ENCODE data around the gene LRRC4C. TPM values are rescaled to one million over a fixed set of nuclear protein-coding genes. Genes with fewer than 3 reads are reported as not detected.
"Not testable (repeated sequence)": the region's sequence is repeated elsewhere in the genome, so short reads cannot be mapped to it uniquely, and the experiment has no call there.

Gene LRRC4C
- total and polyA plus RNA-seq, 2 donors (not counting 3 experiments of a cell fraction or from before 2014, with no cell fraction given): not detected

DNA sequence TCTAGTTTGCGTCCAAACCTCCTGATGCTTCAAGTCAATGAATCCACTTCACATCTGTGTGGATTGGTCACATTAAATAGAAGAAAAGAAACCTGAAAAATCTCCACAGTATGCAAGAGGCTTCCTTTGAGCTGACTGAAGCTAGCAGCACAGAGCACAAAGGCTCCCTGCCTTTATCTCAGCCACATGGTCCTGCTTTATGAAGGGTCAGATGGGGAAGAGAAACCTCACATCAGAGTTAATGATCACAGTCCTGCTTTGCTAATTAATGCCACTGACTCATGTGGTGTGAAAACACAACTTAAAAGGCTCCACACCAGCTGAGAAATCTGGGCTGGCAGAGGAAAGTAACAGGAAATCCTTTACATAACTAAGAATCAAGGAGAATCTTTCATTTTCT is 1291.0 kb downstream of the LRRC4C start:
- dilution Hi-C loops (cut with MboI; ENCODE audit: extremely low pct_ligation_motif_present, low sequenced_read_pairs): no loop called here
- intact Hi-C loops (cut with micrococcal nuclease): no loop called here

DNA sequence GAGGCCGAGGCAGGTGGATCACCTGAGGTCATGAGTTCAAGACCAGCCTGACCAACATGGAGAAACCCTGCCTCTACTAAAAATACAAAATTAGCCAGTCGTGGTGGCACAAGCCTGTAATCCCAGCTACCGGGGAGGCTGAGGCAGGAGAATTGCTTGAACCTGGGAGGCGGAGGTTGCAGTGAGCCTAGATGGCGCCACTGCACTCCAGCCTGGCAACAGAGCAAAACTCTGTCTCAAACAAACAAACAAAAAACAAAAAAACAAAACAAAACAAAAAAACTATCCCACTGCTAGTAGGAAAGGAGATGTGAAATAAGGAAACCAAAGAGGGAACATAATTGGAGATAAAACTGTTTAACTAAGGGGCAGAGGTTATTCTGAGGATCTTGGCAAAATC is 1291.6 kb downstream of the LRRC4C start:
- H3K9ac ChIP-seq (replicated peaks; ENCODE audit: extremely low read depth, insufficient read depth, low read length); BruUV-seq (replicated peaks); H3K36me3 ChIP-seq (ENCODE audit: control insufficient read depth in 2 of 2, extremely low read depth in 1 of 2, insufficient read depth in 2 of 2, low read length in 2 of 2); H3K79me2 ChIP-seq (ENCODE audit: control insufficient read depth, insufficient read depth, low read length); FAIRE-seq; H3K27ac ChIP-seq (ENCODE audit: insufficient read depth, low read depth, low read length); CTCF ChIA-PET; H3K9me3 ChIP-seq (replicated peaks; ENCODE audit: control insufficient read depth, insufficient read depth, low read length); dilution Hi-C loops (cut with MboI; ENCODE audit: extremely low pct_ligation_motif_present, low sequenced_read_pairs); intact Hi-C loops (cut with micrococcal nuclease); H3K27me3 ChIP-seq (ENCODE audit: control insufficient read depth in 2 of 2, insufficient read depth in 2 of 2, low read length in 2 of 2); H2AFZ ChIP-seq (ENCODE audit: low read depth, low read length); POLR2A ChIA-PET; H3K4me1 ChIP-seq (ENCODE audit: control insufficient read depth, extremely low read depth, insufficient read depth, low read length); DNase-seq (ENCODE audit: low read depth, low spot score); H3K9me1 ChIP-seq (replicated peaks; ENCODE audit: control insufficient read depth, extremely low read depth, insufficient read depth, low read length); H3K4me3 ChIP-seq (replicated peaks in 1 of 3; ENCODE audit: insufficient read depth in 1 of 3, low read depth in 1 of 3, low read length in 3 of 3); H3K4me2 ChIP-seq (ENCODE audit: insufficient read depth, low read length); H4K20me1 ChIP-seq (replicated peaks; ENCODE audit: control insufficient read depth, extremely low read depth, insufficient read depth, low read length): not testable (repeated sequence)

More for the DNA sequence above, 1291.0 kb downstream of the LRRC4C start:
- Histone ChIP-seq H4K20me1 (replicated peaks; ENCODE audit: control insufficient read depth, extremely low read depth, insufficient read depth, low read length) (no peaks in the 10 kb centered on the region), H3K4me3 (replicated peaks in 1 of 3; ENCODE audit: insufficient read depth in 1 of 3, low read depth in 1 of 3, low read length in 3 of 3) (no peak overlapping the region), H3K27ac (ENCODE audit: insufficient read depth, low read depth, low read length) (no peak overlapping the region), H3K9me1 (replicated peaks; ENCODE audit: control insufficient read depth, extremely low read depth, insufficient read depth, low read length) (no peaks in the 10 kb centered on the region), H3K4me2 (ENCODE audit: insufficient read depth, low read length) (no peak overlapping the region), H3K27me3 (ENCODE audit: control insufficient read depth in 2 of 2, insufficient read depth in 2 of 2, low read length in 2 of 2) (no peaks in the 10 kb centered on the region), H3K9me3 (replicated peaks; ENCODE audit: control insufficient read depth, insufficient read depth, low read length) (no peaks in the 10 kb centered on the region), H3K4me1 (ENCODE audit: control insufficient read depth, extremely low read depth, insufficient read depth, low read length) (no peaks in the 10 kb centered on the region), H2AFZ (ENCODE audit: low read depth, low read length) (no peak overlapping the region), H3K36me3 (ENCODE audit: control insufficient read depth in 2 of 2, extremely low read depth in 1 of 2, insufficient read depth in 2 of 2, low read length in 2 of 2) (no peaks in the 10 kb centered on the region), H3K79me2 (ENCODE audit: control insufficient read depth, insufficient read depth, low read length) (no peaks in the 10 kb centered on the region), H3K9ac (replicated peaks; ENCODE audit: extremely low read depth, insufficient read depth, low read length) (no peak overlapping the region)
- DNase-seq (ENCODE audit: low read depth, low spot score) (no peak), FAIRE-seq (no peak)
- ChIA-PET POLR2A (no interaction called here), CTCF (no interaction called here)
- no TSS peak for BruUV-seq (replicated peaks)
- TF ChIP-seq POLR2A (IDR thresholded peaks at IDR 0.05; ENCODE audit: low read depth, low read length) (no peak), POLR2AphosphoS5 (IDR thresholded peaks at IDR 0.05; ENCODE audit: insufficient read depth, low read depth, low read length) (no peak), MYC (IDR thresholded peaks at IDR 0.05; ENCODE audit: low read depth, low read length) (no peak), EZH2 (IDR thresholded peaks at IDR 0.05; ENCODE audit: borderline replicate concordance, low read depth, low read length, severe bottlenecking) (no peak), GATA2 (IDR thresholded peaks at IDR 0.05; ENCODE audit: insufficient read depth, insufficient read length, low read depth, low read length) (no peak), JUN (IDR thresholded peaks at IDR 0.05; ENCODE audit: borderline replicate concordance, insufficient read depth, insufficient read length, low read depth) (no peak)

All from endothelial cell of umbilical vein (primary cell).